ENCODE measurements around the gene ARF3. TPM values are rescaled to one million over a fixed set of nuclear protein-coding genes. Genes with fewer than 3 reads are reported as not detected.
A peak's percentile ranks its signal among the peaks of the same experiment; 100 is the strongest.

The ARF3 gene
- total and polyA plus RNA-seq, 2 of the 13 experiments (the other 11 are each of a cell fraction or from before 2014, with no cell fraction given) = 53.8 to 57.9 TPM

GRCh38 chr12:48979602-48980388 is 22.5 kb upstream of the ARF3 start (continued):
- TF ChIP-seq FOXO4 (CRISPR knock-in tag; conservative IDR thresholded peaks at IDR 0.05) (no peak), MEIS1 (CRISPR knock-in tag; IDR thresholded peaks at IDR 0.05; ENCODE audit: borderline replicate concordance) (no peak), ZBTB38 (CRISPR knock-in tag; IDR thresholded peaks at IDR 0.05) (no peak), NCOA5 (CRISPR knock-in tag; IDR thresholded peaks at IDR 0.05) (no peak), MIER2 (CRISPR knock-in tag; IDR thresholded peaks at IDR 0.05) (no peak), XBP1 (CRISPR knock-in tag; IDR thresholded peaks at IDR 0.05) (no peak), ZNF329 (CRISPR knock-in tag; IDR thresholded peaks at IDR 0.05; ENCODE audit: low read depth) (no peak), BCL6 (CRISPR knock-in tag; IDR thresholded peaks at IDR 0.05) (0 out of 2 replicates have a peak, but pooled peaks have one; percentile 7), ZFX (CRISPR knock-in tag; IDR thresholded peaks at IDR 0.05; ENCODE audit: low read depth) (no peak), ZNF569 (CRISPR knock-in tag; IDR thresholded peaks at IDR 0.05; ENCODE audit: borderline replicate concordance) (no peak), RFX1 (IDR thresholded peaks at IDR 0.05) (no peak), KMT2B (CRISPR knock-in tag; IDR thresholded peaks at IDR 0.05) (no peak), TEAD2 (CRISPR knock-in tag; IDR thresholded peaks at IDR 0.05) (no peak), LCORL (IDR thresholded peaks at IDR 0.05) (no peak), LCORL (CRISPR knock-in tag; IDR thresholded peaks at IDR 0.05) (0 out of 2 replicates have a peak, but pooled peaks have one; percentile 9), DMAP1 (CRISPR knock-in tag; IDR thresholded peaks at IDR 0.05) (no peak), ETV6 (CRISPR knock-in tag; conservative IDR thresholded peaks at IDR 0.05) (no peak), ZNF367 (CRISPR knock-in tag; IDR thresholded peaks at IDR 0.05; ENCODE audit: borderline replicate concordance) (no peak), TOPORS (CRISPR knock-in tag; IDR thresholded peaks at IDR 0.05) (no peak), ZNF44 (CRISPR knock-in tag; IDR thresholded peaks at IDR 0.05) (no peak)
- TF ChIP-seq, protein P1, sequence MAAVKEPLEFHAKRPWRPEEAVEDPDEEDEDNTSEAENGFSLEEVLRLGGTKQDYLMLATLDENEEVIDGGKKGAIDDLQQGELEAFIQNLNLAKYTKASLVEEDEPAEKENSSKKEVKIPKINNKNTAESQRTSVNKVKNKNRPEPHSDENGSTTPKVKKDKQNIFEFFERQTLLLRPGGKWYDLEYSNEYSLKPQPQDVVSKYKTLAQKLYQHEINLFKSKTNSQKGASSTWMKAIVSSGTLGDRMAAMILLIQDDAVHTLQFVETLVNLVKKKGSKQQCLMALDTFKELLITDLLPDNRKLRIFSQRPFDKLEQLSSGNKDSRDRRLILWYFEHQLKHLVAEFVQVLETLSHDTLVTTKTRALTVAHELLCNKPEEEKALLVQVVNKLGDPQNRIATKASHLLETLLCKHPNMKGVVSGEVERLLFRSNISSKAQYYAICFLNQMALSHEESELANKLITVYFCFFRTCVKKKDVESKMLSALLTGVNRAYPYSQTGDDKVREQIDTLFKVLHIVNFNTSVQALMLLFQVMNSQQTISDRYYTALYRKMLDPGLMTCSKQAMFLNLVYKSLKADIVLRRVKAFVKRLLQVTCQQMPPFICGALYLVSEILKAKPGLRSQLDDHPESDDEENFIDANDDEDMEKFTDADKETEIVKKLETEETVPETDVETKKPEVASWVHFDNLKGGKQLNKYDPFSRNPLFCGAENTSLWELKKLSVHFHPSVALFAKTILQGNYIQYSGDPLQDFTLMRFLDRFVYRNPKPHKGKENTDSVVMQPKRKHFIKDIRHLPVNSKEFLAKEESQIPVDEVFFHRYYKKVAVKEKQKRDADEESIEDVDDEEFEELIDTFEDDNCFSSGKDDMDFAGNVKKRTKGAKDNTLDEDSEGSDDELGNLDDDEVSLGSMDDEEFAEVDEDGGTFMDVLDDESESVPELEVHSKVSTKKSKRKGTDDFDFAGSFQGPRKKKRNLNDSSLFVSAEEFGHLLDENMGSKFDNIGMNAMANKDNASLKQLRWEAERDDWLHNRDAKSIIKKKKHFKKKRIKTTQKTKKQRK (IDR thresholded peaks at IDR 0.05; ENCODE audit: low read length) = no peak
- TF ChIP-seq, protein P2, sequence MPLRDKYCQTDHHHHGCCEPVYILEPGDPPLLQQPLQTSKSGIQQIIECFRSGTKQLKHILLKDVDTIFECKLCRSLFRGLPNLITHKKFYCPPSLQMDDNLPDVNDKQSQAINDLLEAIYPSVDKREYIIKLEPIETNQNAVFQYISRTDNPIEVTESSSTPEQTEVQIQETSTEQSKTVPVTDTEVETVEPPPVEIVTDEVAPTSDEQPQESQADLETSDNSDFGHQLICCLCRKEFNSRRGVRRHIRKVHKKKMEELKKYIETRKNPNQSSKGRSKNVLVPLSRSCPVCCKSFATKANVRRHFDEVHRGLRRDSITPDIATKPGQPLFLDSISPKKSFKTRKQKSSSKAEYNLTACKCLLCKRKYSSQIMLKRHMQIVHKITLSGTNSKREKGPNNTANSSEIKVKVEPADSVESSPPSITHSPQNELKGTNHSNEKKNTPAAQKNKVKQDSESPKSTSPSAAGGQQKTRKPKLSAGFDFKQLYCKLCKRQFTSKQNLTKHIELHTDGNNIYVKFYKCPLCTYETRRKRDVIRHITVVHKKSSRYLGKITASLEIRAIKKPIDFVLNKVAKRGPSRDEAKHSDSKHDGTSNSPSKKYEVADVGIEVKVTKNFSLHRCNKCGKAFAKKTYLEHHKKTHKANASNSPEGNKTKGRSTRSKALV (CRISPR knock-in tag; IDR thresholded peaks at IDR 0.05) = peak; percentile 68; the same call in 1 of the 2 replicates
- TF ChIP-seq, protein P3, sequence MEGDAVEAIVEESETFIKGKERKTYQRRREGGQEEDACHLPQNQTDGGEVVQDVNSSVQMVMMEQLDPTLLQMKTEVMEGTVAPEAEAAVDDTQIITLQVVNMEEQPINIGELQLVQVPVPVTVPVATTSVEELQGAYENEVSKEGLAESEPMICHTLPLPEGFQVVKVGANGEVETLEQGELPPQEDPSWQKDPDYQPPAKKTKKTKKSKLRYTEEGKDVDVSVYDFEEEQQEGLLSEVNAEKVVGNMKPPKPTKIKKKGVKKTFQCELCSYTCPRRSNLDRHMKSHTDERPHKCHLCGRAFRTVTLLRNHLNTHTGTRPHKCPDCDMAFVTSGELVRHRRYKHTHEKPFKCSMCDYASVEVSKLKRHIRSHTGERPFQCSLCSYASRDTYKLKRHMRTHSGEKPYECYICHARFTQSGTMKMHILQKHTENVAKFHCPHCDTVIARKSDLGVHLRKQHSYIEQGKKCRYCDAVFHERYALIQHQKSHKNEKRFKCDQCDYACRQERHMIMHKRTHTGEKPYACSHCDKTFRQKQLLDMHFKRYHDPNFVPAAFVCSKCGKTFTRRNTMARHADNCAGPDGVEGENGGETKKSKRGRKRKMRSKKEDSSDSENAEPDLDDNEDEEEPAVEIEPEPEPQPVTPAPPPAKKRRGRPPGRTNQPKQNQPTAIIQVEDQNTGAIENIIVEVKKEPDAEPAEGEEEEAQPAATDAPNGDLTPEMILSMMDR (CRISPR knock-in tag; IDR thresholded peaks at IDR 0.05) = no peak

Measured in HepG2 (cell line).